IMR-90 (cell line): Measurements from ENCODE around the gene TMCC3. TPM values are rescaled to one million over a fixed set of nuclear protein-coding genes. Genes with fewer than 3 reads are reported as not detected.

Experiments
- ATAC-seq: fragments of 200-7000 bp; cut with Tn5 transposase; 2 replicates; pipeline ENCODE4 v1.9.1; 2020; ENCODE audit warnings: low read depth, mild to moderate bottlenecking, moderate library complexity
- BruUV-seq: library from RNA; stranded (reverse); fragments of 400-500 nt; replicated peaks from 2 replicates; lab custom pipeline; 2021; lab: Mats Ljungman, UMichigan
- CTCF ChIA-PET: fragments of 300-600 bp; formaldehyde crosslinking; extraction: SDS; loops from one replicate; lab custom pipeline; 2021; ENCODE audit warnings: antibody characterized with exemption; lab: Yijun Ruan, JAX
- POLR2A ChIA-PET: fragments of 300-600 bp; sonication (Branson Sonifier 250); formaldehyde crosslinking; loops from one replicate; lab custom pipeline; 2022; ENCODE audit warnings: antibody characterized with exemption; ENCODE audit not compliant: unreplicated experiment; lab: Charles Lee
- DNase-seq: peaks from one replicate; pipeline ENCODE4 v3.0.0; 2013
- H2AFZ ChIP-seq: replicated peaks from 2 replicates; pipeline ENCODE3; 2013; ENCODE audit warnings: low read length, mild to moderate bottlenecking; ENCODE audit not compliant: poor library complexity
- H2AK5ac ChIP-seq: 2 replicates; pipeline ENCODE4 v1.6.1; 2013; ENCODE audit warnings: low read depth, low read length, inconsistent platforms
- H2AK9ac ChIP-seq: replicated peaks from 2 replicates; pipeline ENCODE3; 2013; ENCODE audit warnings: mild to moderate bottlenecking, low read depth, low read length, moderate library complexity; ENCODE audit not compliant: poor library complexity
- H2BK120ac ChIP-seq: 2 replicates; pipeline ENCODE4 v1.6.1; 2013; ENCODE audit warnings: low read depth, low read length, inconsistent platforms
- H2BK15ac ChIP-seq: 3 replicates; pipeline ENCODE4 v1.6.1; 2013; ENCODE audit warnings: low read depth, low read length, inconsistent platforms
- H2BK20ac ChIP-seq: 2 replicates; pipeline ENCODE4 v1.6.1; 2013; ENCODE audit warnings: low read depth, mild to moderate bottlenecking, inconsistent platforms, low read length, moderate library complexity
- H2BK5ac ChIP-seq: 2 replicates; pipeline ENCODE4 v1.6.1; 2013; ENCODE audit warnings: mild to moderate bottlenecking, low read depth, low read length, inconsistent platforms; ENCODE audit not compliant: poor library complexity, severe bottlenecking
- H3K14ac ChIP-seq: replicated peaks from 2 replicates; pipeline ENCODE4 v1.6.1; 2013; ENCODE audit warnings: low read depth, low read length, inconsistent platforms
- H3K18ac ChIP-seq: 2 replicates; pipeline ENCODE4 v1.6.1; 2013; ENCODE audit warnings: low read depth, low read length, control low read depth
- H3K23ac ChIP-seq: 2 replicates; pipeline ENCODE4 v1.6.1; 2013; ENCODE audit warnings: low read depth, low read length, inconsistent platforms
- H3K27ac ChIP-seq: 2 replicates; pipeline ENCODE4 v1.5.1; 2013; ENCODE audit warnings: mild to moderate bottlenecking, control low read depth, low read length; ENCODE audit not compliant: insufficient read depth
- H3K27me3 ChIP-seq: 2 replicates; pipeline ENCODE4 v1.6.1; 2013; ENCODE audit warnings: low read length; ENCODE audit not compliant: control insufficient read depth, insufficient read depth
- H3K36me3 ChIP-seq: 2 replicates; pipeline ENCODE4 v1.6.1; 2013; ENCODE audit warnings: low read length, mixed read lengths; ENCODE audit not compliant: control insufficient read depth, insufficient read depth
- H3K4ac ChIP-seq: 2 replicates; pipeline ENCODE4 v1.6.1; 2013; ENCODE audit warnings: low read depth, low read length, inconsistent platforms
- H3K4me1 ChIP-seq: 2 replicates; pipeline ENCODE4 v1.6.1; 2013; ENCODE audit warnings: low read length, mixed read lengths; ENCODE audit not compliant: control insufficient read depth, insufficient read depth
- H3K4me2 ChIP-seq: 2 replicates; pipeline ENCODE4 v1.6.1; 2013; ENCODE audit warnings: low read depth, mild to moderate bottlenecking, control low read depth, low read length, moderate library complexity
- H3K4me3 ChIP-seq: 2 replicates; pipeline ENCODE4 v1.5.1; 2013; ENCODE audit warnings: low read depth, mild to moderate bottlenecking, control low read depth, low read length, moderate library complexity; ENCODE audit not compliant: insufficient read depth
- H3K56ac ChIP-seq: 2 replicates; pipeline ENCODE4 v1.6.1; 2013; ENCODE audit warnings: low read length, inconsistent platforms; ENCODE audit not compliant: insufficient read depth; ENCODE audit errors: extremely low read depth
- H3K79me1 ChIP-seq, 2 experiments: 2 replicates each; pipeline ENCODE4 v1.6.1; 2013; ENCODE audit warnings: low read length in 2 of 2, inconsistent platforms in 1 of 2, low read depth in 1 of 2
- H3K9ac ChIP-seq: 2 replicates; pipeline ENCODE4 v1.6.1; 2013; ENCODE audit warnings: low read depth, low read length, control low read depth
- H3K9me1 ChIP-seq: 2 replicates; pipeline ENCODE4 v1.6.1; 2013; ENCODE audit warnings: low read length, inconsistent platforms; ENCODE audit not compliant: insufficient read depth
- H3K9me3 ChIP-seq: 2 replicates; pipeline ENCODE4 v1.6.1; 2013; ENCODE audit warnings: low read length; ENCODE audit not compliant: control insufficient read depth, insufficient read depth
- H4K20me1 ChIP-seq: 2 replicates; pipeline ENCODE4 v1.6.1; 2013; ENCODE audit warnings: low read length, inconsistent platforms; ENCODE audit not compliant: insufficient read depth
- H4K5ac ChIP-seq: 2 replicates; pipeline ENCODE4 v1.6.1; 2013; ENCODE audit warnings: mild to moderate bottlenecking, low read depth, low read length, control low read depth
- H4K8ac ChIP-seq, 2 experiments: 2 replicates each; pipeline ENCODE4 v1.6.1; 2013; ENCODE audit warnings: low read depth in 2 of 2, low read length in 2 of 2, control low read depth in 1 of 2, inconsistent platforms in 1 of 2
- H4K91ac ChIP-seq: 2 replicates; pipeline ENCODE4 v1.6.1; 2013; ENCODE audit warnings: low read depth, low read length, inconsistent platforms; ENCODE audit not compliant: insufficient read depth
- MAZ ChIP-seq: IDR thresholded peaks from 2 replicates; pipeline ENCODE4 v1.6.1; 2012; ENCODE audit warnings: low read depth, mild to moderate bottlenecking, low read length, improper control_type of control experiment, moderate library complexity, borderline replicate concordance
- MXI1 ChIP-seq: IDR thresholded peaks from 2 replicates; pipeline ENCODE4 v1.6.1; 2012; ENCODE audit warnings: low read depth, mild to moderate bottlenecking, low read length, moderate library complexity, borderline replicate concordance
- RFX5 ChIP-seq: IDR thresholded peaks from 2 replicates; pipeline ENCODE4 v1.8.0; 2012; ENCODE audit warnings: low read depth, mild to moderate bottlenecking, low read length, moderate library complexity
- WGBS, 2 experiments: methylation state at CpG; one replicate each; pipeline versions ENCODE4 v1.1.5 to v1.1.7; 2013; ENCODE audit warnings: missing lambda C conversion rate in 2 of 2; ENCODE audit not compliant: insufficient read length in 1 of 2; ENCODE audit errors: extremely low coverage in 2 of 2; 5-methylcytosine and 5-hydroxymethylcytosine counted together
- dilution Hi-C: fragments of 300-500 bp; cut with HindIII; formaldehyde crosslinking; loops from one replicate; pipeline ENCODE4 v1.14.3; 2018; ENCODE audit warnings: low sequenced_read_pairs; ENCODE audit not compliant: unreplicated experiment
- in situ Hi-C: fragments of 300-500 bp; cut with MboI; formaldehyde crosslinking; loops from 3 replicates; pipeline ENCODE4 v1.14.3; 2019; ENCODE audit warnings: low sequenced_read_pairs, inconsistent platforms, mixed read lengths
- intact Hi-C: fragments of 100-400 bp; cut with micrococcal nuclease; formaldehyde crosslinking; loops from 2 replicates; pipeline ENCODE4 v1.10.0; 2022
- polyA plus RNA-seq, 3 experiments: library from polyadenylated mRNA; depleted of rRNA; stranded (reverse); fragments of >200 nt; gene quantifications; 2 replicates each; pipeline ENCODE4 v1.2.3, GENCODE V29; 2012; ENCODE audit warnings: low replicate concordance in 1 of 3
- total RNA-seq: library from RNA; depleted of rRNA; stranded (reverse); fragments of >200 nt; gene quantifications from 2 replicates; pipeline ENCODE4 v1.2.3, GENCODE V29; 2012
- TF ChIP-seq, protein P1 (sequence below): fragments of 150-350 bp; IDR thresholded peaks from 2 replicates; pipeline ENCODE4 v1.6.1; 2017; ENCODE audit warnings: mild to moderate bottlenecking, antibody characterized with exemption, low read length, low read depth
- TF ChIP-seq, protein P2 (sequence below): fragments of 150-350 bp; IDR thresholded peaks from 2 replicates; pipeline ENCODE4 v1.6.1; 2016; ENCODE audit warnings: low read depth, mild to moderate bottlenecking, low read length, moderate library complexity, borderline replicate concordance

Gene TMCC3
- total and polyA plus RNA-seq, 2 of the 4 experiments (the other 2 are of a cell fraction) = 0.14 to 0.36 TPM

DNA sequence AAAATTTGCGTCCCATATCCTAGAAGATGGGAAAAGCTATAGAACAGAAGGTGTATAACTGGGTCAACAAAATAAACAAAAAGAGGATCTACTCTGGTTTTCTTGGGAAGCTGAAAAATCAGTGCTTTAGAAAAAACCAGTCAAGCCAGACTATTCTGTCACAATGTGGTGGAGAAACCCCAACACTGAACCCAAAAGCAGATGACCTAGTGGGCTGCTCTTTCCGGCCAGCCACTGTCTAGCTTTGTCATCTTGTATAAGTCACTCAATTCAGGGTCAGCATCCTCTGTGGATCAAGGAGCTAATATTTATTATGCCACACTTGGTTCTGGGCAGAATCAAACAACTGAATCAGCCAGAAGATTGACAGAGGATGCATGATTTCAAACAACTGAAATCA lies 26.6 kb upstream of the TMCC3 start:
- Histone ChIP-seq H3K9me3 (no peaks in the 10 kb centered on the region), H4K91ac (no peak overlapping the region), H3K27me3 (peaks cover 3% of the 10 kb centered on the region), H2BK120ac (no peak overlapping the region), H2AFZ (no peak overlapping the region), H3K18ac (no peak overlapping the region), H3K79me1 (no peaks in the 10 kb centered on the region), H3K56ac (no peak overlapping the region), H4K20me1 (no peaks in the 10 kb centered on the region), H3K23ac (no peak overlapping the region), H4K5ac (no peak overlapping the region), H2BK20ac (no peak overlapping the region), H3K14ac (no peak overlapping the region), H2AK9ac (no peak overlapping the region), H3K36me3 (no peaks in the 10 kb centered on the region), H4K8ac (no peak overlapping the region), H2BK5ac (no peak overlapping the region), H3K27ac (no peak overlapping the region), H3K9ac (no peak overlapping the region), H3K4me1 (no peaks in the 10 kb centered on the region), H3K4ac (no peak overlapping the region), H3K4me3 (no peak overlapping the region), H2AK5ac (no peak overlapping the region), H3K9me1 (no peaks in the 10 kb centered on the region), H3K4me2 (no peak overlapping the region), H2BK15ac (no peak overlapping the region)
- no peak for DNase-seq
- ChIA-PET CTCF (interaction anchor here (1.0 kb wide), 1 partner anchor 14 kb away, joined by 3 read pairs; no protein-coding TSS in a partner anchor), POLR2A (no interaction called here)
- intact Hi-C loops (no loop called here), in situ Hi-C loops (no loop called here), dilution Hi-C loops (no loop called here)
- WGBS, 2 experiments = 20% methylated on average over 2 of the region's 2 CpGs; no CpG with 5 or more reads in 1 of the 2 experiments
- TF ChIP-seq MAZ (no peak), RFX5 (no peak), MXI1 (no peak)
- TF ChIP-seq, protein P1, sequence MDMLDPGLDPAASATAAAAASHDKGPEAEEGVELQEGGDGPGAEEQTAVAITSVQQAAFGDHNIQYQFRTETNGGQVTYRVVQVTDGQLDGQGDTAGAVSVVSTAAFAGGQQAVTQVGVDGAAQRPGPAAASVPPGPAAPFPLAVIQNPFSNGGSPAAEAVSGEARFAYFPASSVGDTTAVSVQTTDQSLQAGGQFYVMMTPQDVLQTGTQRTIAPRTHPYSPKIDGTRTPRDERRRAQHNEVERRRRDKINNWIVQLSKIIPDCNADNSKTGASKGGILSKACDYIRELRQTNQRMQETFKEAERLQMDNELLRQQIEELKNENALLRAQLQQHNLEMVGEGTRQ = no peak
- TF ChIP-seq, protein P2, sequence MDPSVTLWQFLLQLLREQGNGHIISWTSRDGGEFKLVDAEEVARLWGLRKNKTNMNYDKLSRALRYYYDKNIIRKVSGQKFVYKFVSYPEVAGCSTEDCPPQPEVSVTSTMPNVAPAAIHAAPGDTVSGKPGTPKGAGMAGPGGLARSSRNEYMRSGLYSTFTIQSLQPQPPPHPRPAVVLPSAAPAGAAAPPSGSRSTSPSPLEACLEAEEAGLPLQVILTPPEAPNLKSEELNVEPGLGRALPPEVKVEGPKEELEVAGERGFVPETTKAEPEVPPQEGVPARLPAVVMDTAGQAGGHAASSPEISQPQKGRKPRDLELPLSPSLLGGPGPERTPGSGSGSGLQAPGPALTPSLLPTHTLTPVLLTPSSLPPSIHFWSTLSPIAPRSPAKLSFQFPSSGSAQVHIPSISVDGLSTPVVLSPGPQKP = no peak
- no TSS peak for BruUV-seq
- no peak for ATAC-seq
